ENCODE measurements around the gene HCST.
"Not testable (repeated sequence)": the region's sequence is repeated elsewhere in the genome, so short reads cannot be mapped to it uniquely, and the experiment has no call there.

Gene HCST, protein sequence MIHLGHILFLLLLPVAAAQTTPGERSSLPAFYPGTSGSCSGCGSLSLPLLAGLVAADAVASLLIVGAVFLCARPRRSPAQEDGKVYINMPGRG

DNA sequence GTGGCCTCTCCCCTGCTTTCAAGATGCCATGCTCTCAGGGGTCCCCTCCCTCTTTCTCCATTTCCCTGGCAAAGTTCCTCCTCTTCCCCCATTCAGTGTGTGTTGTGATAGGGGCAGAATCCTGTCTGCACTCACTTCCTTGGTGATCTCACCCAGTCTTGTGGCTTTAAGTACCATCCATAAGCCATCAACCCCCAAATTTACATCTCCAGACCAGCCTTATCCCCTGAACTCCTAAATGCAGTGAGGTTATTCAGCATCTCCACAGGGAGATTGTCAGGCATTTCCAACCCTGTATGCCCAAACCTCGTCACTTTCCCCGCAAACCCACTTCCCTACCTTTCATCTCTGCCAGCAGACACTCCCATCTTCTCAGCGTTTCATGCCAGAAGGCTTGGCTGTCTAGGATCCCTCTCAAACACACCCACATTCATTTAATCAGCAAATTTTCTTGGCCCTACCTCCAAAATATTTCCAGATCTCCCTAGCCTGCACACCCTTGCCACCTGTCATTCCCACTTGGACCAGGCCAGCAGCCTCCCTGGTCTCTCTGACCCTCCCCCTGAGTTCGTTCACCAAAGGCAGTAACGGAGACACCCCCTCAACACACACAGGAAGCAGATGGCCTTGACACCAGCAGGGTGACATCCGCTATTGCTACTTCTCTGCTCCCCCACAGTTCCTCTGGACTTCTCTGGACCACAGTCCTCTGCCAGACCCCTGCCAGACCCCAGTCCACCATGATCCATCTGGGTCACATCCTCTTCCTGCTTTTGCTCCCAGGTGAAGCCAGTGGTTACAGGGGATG, at the start of gene HCST:
TSS of gene HCST (plus strand) at position 676 of the 808 bp plus-strand sequence. CDS start at position 741, 65 bp downstream.
- no peak for DNase-seq

DNA sequence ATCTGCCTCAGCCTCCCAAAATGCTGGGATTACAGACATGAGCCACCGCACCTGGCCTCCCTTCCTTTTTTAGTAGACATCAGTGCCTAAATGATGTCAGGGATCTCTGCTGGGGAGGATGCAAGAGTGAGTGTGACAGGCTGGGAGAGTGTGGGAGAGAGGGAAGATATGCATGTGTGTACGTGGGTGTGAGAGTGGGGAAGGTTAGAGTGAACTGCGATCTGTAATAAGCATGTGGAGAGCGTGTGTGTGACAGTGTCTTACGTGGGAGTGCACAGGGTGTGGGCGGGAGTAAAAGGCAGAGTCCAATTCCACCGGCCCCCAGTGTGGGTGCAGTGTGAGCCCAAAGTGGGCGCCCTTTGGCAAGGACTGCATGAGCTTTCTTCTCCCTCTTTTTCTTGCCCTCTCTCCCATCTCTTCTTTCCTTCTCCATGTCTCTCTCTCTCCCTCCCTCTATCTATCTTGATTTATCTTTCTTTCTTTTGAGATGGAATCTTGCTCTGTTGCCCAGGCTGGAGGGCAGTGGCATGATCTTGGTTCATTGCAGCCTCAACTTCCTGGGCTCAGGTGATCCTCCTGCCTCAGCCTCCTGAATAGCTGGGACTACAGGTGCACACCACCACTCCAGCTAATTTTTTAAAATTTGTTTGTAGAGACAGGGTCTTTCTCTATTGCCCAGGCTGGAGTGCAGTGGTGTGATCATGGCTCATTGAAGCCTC, 49.1 kb upstream of the HCST start:
- DNase-seq = no peak

DNA sequence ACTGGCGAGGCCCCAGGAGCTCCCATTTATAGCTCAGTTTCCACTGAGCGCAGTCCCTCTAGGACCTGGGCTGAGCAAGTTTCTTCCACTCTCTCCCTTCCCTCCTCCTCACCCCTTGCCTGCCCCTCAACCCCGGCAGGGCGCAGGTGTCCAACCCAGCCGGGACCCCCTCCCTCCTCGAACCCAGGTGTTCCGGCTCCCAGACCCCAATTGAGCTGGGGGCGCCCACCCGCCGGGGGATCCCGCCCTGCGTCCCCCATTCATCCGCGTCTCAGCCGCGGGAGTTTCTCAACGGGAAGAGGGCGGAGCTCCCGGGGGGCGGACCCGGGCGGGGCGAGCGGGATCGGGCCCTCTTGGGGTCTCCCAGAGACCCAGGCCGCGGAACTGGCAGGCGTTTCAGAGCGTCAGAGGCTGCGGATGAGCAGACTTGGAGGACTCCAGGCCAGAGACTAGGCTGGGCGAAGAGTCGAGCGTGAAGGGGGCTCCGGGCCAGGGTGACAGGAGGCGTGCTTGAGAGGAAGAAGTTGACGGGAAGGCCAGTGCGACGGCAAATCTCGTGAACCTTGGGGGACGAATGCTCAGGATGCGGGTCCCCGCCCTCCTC, 45.7 kb upstream of the HCST start, which contains the start of gene KIRREL2:
TSS of gene KIRREL2 (plus strand) at position 366 of the 604 bp plus-strand sequence. CDS start at position 575, 209 bp downstream.
- no peak for DNase-seq

DNA sequence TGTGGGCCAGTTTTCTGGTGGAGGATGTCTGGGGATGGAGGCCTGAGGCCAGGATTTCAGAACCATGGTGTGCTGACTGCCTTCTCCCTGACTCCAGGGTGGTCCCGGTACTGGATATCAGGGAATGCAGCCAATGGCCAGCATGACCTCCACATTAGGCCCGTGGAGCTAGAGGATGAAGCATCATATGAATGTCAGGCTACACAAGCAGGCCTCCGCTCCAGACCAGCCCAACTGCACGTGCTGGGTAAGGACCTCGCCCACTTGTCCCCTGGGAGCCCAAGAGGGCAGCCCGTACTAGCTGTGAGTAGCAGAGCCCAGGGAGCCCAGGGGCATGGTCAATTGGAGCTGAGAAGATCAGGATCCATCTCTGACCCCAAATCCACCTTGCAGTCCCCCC, 44.0 kb upstream of the HCST start:
- no peak for DNase-seq

DNA sequence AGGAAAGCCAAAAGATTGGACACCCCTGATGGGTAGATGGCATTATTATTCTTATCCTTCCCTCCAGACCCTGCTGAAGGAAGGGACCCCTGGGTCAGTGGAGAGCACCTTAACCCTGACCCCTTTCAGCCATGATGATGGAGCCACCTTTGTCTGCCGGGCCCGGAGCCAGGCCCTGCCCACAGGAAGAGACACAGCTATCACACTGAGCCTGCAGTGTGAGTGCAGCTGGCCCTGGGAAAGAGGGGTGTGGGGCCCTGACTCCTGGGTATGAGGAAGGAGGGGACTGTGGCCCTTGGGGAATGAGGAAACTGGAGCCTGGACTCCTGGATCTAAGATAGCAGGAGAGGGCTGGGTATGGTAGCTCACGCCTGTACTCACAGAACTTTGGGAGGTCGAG, 42.9 kb upstream of the HCST start:
- DNase-seq = no peak

DNA sequence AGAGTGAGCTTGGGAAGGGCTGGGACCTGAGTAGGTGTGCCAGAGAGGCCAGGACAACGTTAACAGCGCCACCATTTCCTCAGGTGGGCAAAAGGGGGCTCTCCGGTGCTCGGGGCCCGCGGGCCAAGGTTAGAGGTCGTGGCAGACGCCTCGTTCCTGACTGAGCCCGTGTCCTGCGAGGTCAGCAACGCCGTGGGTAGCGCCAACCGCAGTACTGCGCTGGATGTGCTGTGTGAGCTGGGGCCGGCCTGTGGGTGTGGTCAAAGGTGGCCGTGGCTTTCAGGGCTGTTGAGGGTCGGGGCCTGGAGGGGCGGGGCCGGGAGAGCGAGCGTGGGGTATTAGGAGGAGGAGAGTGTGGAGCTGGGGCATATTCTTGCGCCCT, 41.9 kb upstream of the HCST start:
- no peak for DNase-seq

DNA sequence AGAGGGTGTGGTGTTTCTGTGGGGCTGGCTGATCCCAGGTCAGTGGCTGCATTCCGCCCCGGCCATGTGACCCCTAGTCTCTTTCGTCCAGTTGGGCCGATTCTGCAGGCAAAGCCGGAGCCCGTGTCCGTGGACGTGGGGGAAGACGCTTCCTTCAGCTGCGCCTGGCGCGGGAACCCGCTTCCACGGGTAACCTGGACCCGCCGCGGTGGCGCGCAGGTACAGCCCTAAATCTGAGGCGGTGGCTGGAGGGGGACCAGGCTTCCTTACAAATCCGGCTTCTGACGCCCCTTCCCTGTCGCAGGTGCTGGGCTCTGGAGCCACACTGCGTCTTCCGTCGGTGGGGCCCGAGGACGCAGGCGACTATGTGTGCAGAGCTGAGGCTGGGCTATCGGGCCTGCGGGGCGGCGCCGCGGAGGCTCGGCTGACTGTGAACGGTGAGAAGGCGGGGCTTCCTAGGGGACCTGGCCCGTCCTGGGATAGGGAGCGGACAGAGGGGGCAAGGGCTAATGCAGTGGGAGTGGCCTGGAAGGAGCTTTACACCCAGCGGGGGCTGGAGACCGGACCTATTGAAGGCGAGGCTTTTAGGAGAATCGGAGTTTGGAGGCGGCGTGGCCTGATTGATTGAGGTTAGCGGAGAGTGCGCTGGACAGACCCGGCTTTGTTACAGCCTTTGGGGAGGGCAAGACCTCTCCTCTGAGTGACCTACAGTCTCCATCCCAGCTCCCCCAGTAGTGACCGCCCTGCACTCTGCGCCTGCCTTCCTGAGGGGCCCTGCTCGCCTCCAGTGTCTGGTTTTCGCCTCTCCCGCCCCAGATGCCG, 41.3 kb upstream of the HCST start:
- no peak for DNase-seq

DNA sequence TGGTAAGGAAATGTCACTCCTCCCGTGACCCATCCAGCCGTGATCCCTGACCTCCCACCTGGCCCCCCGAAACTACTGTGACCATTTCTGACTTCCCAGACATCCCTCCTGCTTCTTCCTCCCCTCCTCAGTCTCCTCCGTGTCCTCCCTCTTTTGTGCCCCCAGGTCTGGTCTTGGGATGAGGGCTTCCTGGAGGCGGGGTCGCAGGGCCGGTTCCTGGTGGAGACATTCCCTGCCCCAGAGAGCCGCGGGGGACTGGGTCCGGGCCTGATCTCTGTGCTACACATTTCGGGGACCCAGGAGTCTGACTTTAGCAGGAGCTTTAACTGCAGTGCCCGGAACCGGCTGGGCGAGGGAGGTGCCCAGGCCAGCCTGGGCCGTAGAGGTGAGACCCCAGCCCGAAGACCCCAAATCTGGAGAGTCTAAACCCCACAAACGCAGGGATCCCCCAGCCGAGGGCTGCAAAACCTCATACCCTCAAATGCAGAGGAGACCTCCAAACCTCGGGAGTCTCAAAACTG, 40.6 kb upstream of the HCST start:
- no peak for DNase-seq

DNA sequence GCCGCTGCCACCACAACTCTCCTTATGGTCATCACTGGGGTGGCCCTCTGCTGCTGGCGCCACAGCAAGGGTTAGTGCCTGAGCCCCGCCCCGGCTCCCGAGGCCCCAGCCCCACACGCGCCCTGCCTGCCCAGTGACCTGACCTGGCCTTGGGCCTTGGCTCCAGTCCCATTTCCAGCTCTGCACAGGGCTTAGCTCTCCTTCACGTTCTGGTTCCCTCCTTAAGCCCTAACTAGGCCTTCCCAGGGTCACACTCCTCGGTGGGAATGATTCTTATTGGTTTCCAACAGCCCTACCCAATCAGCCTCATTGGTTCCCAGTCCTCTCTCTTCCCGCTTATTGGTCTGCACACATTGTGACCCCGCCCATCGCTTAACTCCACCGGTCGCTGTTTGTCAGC, 39.8 kb upstream of the HCST start:
- no peak for DNase-seq

DNA sequence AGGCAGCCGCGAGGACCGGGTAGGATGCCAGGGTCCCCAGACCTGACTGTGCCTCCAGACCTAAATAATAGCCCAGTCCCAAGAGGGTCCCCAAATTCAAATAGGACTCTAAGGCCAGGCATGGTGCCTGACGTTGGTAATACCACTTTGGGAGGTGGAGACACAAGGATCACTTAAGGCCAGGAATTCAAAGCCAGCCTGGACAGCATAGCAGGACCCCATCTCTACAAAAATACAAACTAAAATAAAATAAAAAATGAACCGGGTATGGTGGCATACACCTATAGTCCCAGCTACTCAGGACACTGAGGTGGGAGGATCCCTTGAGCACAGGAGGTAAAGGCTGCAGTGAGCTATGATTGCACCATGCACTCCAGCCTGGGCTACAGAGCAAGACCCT, 39.3 kb upstream of the HCST start:
- no peak for DNase-seq

DNA sequence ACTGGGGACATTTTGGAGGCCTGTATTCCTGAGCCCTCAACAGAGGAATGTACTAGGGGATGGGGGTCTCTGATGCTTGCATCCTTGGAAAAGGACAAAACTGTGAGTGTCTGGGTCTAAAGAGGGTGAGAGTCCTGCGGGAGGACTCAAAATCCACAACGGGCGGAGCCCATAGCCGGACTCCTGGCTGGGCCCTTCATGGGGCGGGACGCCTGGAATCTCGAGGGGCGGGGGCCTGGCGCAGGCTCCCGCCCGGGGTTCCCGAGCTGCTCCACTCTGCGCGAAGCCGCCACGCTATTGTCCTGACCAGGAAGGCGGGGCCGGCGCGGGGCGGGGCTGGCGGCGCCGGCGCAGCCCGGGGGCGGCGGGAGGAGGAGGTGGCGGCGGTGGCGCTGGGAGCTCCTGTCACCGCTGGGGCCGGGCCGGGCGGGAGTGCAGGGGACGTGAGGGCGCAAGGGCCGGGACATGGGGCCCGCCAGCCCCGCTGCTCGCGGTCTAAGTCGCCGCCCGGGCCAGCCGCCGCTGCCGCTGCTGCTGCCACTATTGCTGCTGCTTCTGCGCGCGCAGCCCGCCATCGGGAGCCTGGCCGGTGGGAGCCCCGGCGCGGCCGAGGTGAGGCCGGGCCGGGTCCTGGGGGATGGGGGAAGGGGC, 34.0 kb upstream of the HCST start, which contains the start of gene APLP1:
TSS of gene APLP1 (plus strand) at position 403 of the 651 bp plus-strand sequence. CDS start at position 466, 63 bp downstream.
- DNase-seq = no peak

DNA sequence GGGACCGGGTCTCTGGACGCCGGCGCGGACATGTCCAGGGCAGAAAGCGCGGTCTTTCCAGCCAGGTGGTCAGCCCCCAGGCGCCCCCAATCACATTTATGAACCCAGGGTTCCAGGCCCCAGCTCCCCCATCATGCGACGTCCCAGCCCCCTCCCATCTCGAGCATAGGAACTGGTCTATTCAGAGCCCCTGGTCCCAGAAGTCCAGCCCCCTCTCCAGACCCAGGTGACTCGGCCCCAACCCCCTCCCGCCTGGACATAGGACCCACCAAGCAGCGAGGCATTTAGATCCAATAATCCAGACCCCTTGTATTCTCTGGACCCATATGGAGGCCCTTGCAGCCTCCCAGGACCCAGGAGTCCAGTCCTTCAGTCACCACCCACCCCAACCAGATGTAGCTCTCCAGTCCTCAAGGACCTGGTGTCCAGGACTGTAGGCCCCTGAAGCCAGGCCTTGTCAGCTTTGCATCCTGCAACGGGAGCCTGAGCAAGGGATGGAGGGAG, 33.5 kb upstream of the HCST start:
- DNase-seq = no peak

DNA sequence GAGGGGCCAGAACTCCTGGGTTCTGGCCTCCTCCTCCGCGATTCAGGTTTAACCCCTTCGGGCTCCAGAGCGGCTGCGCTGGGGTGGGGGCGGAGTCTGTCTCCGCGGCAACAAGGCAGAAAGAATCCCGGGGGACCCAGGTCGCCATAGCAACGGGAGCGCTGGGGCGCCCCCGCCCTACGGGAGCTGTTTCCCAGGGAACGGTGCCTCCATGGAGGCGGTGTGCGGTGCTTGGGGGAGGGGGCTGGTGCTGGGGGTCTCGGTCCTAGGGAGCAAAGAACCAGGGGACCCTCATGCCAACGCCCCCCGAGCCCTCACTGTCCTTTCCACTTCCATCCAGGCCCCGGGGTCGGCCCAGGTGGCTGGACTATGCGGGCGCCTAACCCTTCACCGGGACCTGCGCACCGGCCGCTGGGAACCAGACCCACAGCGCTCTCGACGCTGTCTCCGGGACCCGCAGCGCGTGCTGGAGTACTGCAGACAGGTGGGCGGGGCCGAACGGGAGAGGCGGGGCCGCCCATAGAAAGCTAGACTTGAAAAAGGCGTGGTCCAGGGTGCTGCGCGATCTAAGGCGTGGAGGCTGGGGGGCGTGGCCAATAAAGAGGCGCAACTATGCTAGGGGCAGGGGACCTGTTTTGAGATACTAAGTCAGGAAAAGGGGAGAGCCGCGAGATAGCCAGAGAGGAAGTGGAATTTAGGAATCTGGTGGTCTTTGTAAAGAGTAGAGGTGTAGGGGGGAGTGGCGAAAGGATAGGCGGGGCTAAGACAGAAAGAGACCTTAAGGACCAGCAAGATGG, 32.8 kb upstream of the HCST start:
- peak; percentile 93 for DNase-seq

DNA sequence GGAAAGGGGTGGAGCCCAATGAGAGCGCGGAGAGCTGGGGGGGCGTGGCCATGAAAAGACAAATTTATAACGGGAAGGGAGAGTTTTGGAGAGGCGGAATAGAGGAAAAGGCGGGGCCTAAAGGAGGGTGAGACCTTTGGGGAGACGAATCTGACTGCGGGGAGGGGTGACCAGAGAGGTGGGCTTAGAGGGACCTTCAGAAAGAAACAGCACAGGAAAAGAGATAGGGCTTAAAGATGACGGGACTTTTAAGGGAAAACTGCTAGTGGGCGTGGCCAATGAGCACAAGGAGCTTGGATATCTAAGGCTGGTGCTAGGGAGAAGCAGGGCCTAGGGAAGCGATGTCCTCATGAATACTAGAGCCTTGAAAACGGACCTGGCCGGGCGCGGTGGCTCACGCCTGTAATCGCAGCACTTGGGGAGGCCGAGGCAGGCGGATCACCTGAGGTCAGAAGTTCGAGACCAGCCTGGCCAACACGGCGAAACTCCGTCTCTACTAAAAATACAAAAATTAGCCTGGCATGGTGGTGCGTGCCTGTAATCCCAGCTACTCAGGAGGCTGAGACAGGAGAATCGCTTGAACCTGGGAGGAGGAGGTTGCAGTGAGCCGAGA, 32.1 kb upstream of the HCST start:
- DNase-seq = not testable (repeated sequence)

DNA sequence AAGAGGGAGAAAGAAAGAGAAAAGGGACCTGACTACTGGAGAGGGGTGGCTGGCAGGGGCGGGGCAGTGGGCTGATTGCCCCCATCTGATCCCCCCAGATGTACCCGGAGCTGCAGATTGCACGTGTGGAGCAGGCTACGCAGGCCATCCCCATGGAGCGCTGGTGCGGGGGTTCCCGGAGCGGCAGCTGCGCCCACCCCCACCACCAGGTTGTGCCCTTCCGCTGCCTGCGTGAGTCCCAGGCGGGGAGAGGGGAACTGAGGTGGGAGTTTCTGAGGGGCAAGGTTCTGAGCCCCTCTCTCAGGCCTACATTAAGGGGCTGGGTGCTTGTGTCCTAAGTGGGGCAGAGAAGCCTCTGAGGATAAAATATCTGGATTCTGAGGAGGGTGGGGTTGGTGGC, 31.5 kb upstream of the HCST start:
- no peak for DNase-seq

DNA sequence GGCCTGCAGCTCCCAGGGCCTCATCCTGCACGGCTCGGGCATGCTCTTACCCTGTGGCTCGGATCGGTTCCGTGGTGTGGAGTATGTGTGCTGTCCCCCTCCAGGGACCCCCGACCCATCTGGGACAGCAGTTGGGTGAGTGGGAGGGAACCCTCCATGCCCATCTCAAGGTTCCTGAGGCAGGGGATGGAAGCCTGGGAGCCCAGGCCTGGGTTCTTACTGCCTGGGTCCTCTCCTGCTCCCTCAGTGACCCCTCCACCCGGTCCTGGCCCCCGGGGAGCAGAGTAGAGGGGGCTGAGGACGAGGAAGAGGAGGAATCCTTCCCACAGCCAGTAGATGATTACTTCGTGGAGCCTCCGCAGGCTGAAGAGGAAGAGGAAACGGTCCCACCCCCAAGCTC, 30.7 kb upstream of the HCST start:
- DNase-seq = no peak

DNA sequence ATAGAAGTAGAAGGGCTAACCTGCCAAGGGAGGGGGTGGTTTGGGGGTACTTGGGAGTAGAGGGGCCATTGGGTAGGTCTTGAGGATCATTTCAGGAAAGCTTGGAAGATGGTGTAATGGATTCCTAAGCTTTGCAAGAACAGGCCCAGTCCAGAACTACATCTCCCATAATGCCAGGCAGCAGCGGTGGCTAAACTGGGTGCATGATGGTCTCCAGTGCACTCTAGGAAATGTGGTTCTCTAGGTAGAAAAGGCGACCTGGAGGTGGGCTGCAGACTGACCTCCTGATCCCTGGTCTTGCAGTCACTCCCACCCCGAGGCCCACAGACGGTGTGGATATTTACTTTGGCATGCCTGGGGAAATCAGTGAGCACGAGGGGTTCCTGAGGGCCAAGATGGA, 30.1 kb upstream of the HCST start:
- no peak for DNase-seq

DNA sequence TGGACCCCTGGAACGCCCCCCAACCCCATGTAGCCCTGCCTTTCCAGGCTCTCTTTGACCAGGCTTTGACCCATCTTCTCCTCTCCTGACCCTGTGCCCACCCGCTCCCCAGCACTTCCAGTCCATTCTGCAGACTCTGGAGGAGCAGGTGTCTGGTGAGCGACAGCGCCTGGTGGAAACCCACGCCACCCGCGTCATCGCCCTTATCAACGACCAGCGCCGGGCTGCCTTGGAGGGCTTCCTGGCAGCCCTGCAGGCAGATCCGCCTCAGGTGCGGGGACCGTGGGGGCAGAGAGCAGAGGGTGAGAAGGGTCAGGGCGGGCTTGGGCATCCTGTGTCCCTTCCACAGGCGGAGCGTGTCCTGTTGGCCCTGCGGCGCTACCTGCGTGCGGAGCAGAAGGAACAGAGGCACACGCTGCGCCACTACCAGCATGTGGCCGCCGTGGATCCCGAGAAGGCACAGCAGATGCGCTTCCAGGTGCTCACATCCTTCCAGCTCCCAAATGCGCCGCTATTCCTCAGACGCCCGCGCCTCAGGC, 27.9 kb upstream of the HCST start:
- no peak for DNase-seq

DNA sequence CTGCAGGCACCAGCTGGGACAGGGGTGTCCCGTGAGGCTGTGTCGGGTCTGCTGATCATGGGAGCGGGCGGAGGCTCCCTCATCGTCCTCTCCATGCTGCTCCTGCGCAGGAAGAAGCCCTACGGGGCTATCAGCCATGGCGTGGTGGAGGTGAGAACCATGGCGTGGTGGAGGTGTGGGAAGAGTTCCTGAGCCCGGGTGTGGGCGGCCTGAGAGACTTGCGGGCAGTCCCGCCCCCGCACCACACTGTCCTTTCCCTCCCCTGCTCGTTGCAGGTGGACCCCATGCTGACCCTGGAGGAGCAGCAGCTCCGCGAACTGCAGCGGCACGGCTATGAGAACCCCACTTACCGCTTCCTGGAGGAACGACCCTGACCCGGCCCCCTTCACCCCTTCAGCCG, 23.3 kb upstream of the HCST start:
- DNase-seq = no peak

DNA sequence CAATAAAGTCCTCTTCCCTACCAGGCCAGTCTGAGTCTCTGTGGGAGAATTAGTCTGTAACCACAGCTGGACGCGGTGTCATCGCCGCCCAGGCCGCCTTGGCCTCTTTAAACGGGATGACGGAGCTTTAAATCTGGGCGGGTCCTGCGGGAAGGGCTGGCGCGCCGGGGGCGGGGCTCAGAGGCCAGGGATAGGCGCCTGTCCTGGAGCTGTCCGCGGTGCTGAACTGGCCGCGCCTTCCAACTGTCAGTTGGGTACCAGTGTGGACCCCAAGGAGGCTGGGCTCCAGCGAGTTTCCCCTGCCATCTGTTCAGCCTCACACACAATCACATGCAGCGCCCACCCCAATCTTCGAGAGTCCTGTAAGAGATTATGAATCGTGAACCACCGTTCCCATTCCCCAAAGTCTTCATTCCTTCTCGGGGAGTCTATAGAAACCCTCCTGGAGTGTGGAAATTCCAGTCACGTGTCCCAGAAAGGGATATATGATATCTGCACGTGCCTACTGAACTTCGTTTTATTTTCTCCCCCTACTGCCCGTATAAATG, 22.5 kb upstream of the HCST start:
- peak; percentile 78 for DNase-seq
